Vagina (tissue), 2 donors: ENCODE results near the gene CRACDL.

Experiments used
- CTCF ChIP-seq, 3 experiments: fragments of 450-650 bp in 2 of 3; fragments of 200-600 bp in 1 of 3; sonication (generic) in 1 of 3; IDR thresholded peaks; one replicate each; pipeline ENCODE4 v1.5.1; 2017 to 2019; ENCODE audit warnings: antibody characterized with exemption in 3 of 3, mild to moderate bottlenecking in 2 of 3, moderate library complexity in 2 of 3
- POLR2A ChIP-seq, 2 donors: fragments of 450-650 bp; IDR thresholded peaks; one replicate each; pipeline ENCODE4 v1.6.1; 2017; ENCODE audit warnings: antibody characterized with exemption in 2 of 2, mild to moderate bottlenecking in 2 of 2, moderate library complexity in 2 of 2
- POLR2AphosphoS5 ChIP-seq, 2 donors: sonication (generic); formaldehyde crosslinking; IDR thresholded peaks; one replicate each; pipeline ENCODE4 v1.9.0; 2017; ENCODE audit warnings: antibody characterized with exemption in 2 of 2, mild to moderate bottlenecking in 2 of 2, low read depth in 1 of 2; ENCODE audit not compliant: insufficient read depth in 1 of 2

- TF ChIP-seq POLR2A (IDR thresholded peaks at IDR 0.05) (no peak), POLR2AphosphoS5 (IDR thresholded peaks at IDR 0.05; ENCODE audit: insufficient read depth in 1 of 2, low read depth in 1 of 2) (no peak), CTCF (IDR thresholded peaks at IDR 0.05) (no peak)
Observed at GRCh38 chr2:98908931-98909316, 27.1 kb downstream of the CRACDL start.
